KMS-11 (cell line): ENCODE data around the gene STXBP1.

ENCODE experiments used
- H2AFZ ChIP-seq: fragments of 200-600 bp; sonication (generic); 2 replicates; pipeline ENCODE4 v1.6.1; 2016; ENCODE audit warnings: antibody characterized with exemption, mixed run types, low read depth
- H3K27ac ChIP-seq: fragments of 200-600 bp; sonication (generic); 2 replicates; pipeline ENCODE4 v1.6.1; 2016; ENCODE audit warnings: mild to moderate bottlenecking, mixed run types
- H3K27me3 ChIP-seq: fragments of 200-600 bp; sonication (generic); 2 replicates; pipeline ENCODE4 v1.6.1; 2017; ENCODE audit warnings: mild to moderate bottlenecking, low read depth, mixed run types, moderate library complexity; ENCODE audit not compliant: insufficient read depth
- H3K36me3 ChIP-seq: fragments of 200-600 bp; sonication (generic); 2 replicates; pipeline ENCODE4 v1.6.1; 2017; ENCODE audit warnings: mild to moderate bottlenecking, mixed run types; ENCODE audit not compliant: insufficient read depth
- H3K4me1 ChIP-seq: fragments of 200-600 bp; sonication (generic); 2 replicates; pipeline ENCODE4 v1.6.1; 2016; ENCODE audit warnings: mild to moderate bottlenecking, low read depth, mixed run types; ENCODE audit not compliant: poor library complexity, severe bottlenecking
- H3K4me2 ChIP-seq: fragments of 200-600 bp; sonication (generic); 2 replicates; pipeline ENCODE4 v1.7.0; 2016; ENCODE audit warnings: mild to moderate bottlenecking, mixed run types
- H3K4me3 ChIP-seq: fragments of 200-600 bp; sonication (generic); IDR thresholded peaks from 2 replicates; pipeline ENCODE4 v1.6.1; 2017; ENCODE audit warnings: low read depth, low read length, mixed read lengths; ENCODE audit not compliant: insufficient read depth
- H3K79me2 ChIP-seq: fragments of 200-600 bp; sonication (generic); 2 replicates; pipeline ENCODE4 v1.6.1; 2016; ENCODE audit warnings: low read depth, mixed run types; ENCODE audit not compliant: insufficient read depth
- H3K9ac ChIP-seq: fragments of 200-600 bp; sonication (generic); 2 replicates; pipeline ENCODE4 v1.6.1; 2016; ENCODE audit warnings: mild to moderate bottlenecking, mixed run types
- H4K20me1 ChIP-seq: fragments of 200-600 bp; sonication (generic); 2 replicates; pipeline ENCODE4 v1.6.1; 2016; ENCODE audit warnings: mild to moderate bottlenecking, mixed run types; ENCODE audit not compliant: insufficient read depth
- TF ChIP-seq, protein P1 (sequence below): fragments of 200-600 bp; sonication (generic); conservative IDR thresholded peaks from 2 replicates; pipeline ENCODE4 v1.6.1; 2017; ENCODE audit warnings: low read depth, mild to moderate bottlenecking, antibody characterized with exemption, low read length, moderate library complexity, mixed read lengths

Gene STXBP1

GRCh38 chr9:127652733-127653132 is 40.7 kb downstream of the STXBP1 start:
- H3K9ac ChIP-seq, result no peak overlapping the region
- H4K20me1 ChIP-seq, result no peaks in the 10 kb centered on the region
- TF ChIP-seq, protein P1, sequence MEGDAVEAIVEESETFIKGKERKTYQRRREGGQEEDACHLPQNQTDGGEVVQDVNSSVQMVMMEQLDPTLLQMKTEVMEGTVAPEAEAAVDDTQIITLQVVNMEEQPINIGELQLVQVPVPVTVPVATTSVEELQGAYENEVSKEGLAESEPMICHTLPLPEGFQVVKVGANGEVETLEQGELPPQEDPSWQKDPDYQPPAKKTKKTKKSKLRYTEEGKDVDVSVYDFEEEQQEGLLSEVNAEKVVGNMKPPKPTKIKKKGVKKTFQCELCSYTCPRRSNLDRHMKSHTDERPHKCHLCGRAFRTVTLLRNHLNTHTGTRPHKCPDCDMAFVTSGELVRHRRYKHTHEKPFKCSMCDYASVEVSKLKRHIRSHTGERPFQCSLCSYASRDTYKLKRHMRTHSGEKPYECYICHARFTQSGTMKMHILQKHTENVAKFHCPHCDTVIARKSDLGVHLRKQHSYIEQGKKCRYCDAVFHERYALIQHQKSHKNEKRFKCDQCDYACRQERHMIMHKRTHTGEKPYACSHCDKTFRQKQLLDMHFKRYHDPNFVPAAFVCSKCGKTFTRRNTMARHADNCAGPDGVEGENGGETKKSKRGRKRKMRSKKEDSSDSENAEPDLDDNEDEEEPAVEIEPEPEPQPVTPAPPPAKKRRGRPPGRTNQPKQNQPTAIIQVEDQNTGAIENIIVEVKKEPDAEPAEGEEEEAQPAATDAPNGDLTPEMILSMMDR, result no peak
- no peaks in the 10 kb centered on the region for H3K36me3 ChIP-seq
- H3K4me3 ChIP-seq, result no peak overlapping the region
- H3K4me1 ChIP-seq, result peaks cover 14% of the 10 kb centered on the region
- H3K79me2 ChIP-seq, result no peaks in the 10 kb centered on the region
- no peaks in the 10 kb centered on the region for H3K27me3 ChIP-seq
- no peak overlapping the region for H2AFZ ChIP-seq
- H3K27ac ChIP-seq, result no peak overlapping the region
- no peak overlapping the region for H3K4me2 ChIP-seq

GRCh38 chr9:127654619-127655018 is 42.5 kb downstream of the STXBP1 start:
- no peaks in the 10 kb centered on the region for H4K20me1 ChIP-seq
- no peaks in the 10 kb centered on the region for H3K36me3 ChIP-seq
- no peak overlapping the region for H2AFZ ChIP-seq
- no peaks in the 10 kb centered on the region for H3K27me3 ChIP-seq
- no peak overlapping the region for H3K9ac ChIP-seq
- H3K4me3 ChIP-seq, result no peak overlapping the region
- TF ChIP-seq, protein P1, result no peak
- no peak overlapping the region for H3K27ac ChIP-seq
- peaks cover 14% of the 10 kb centered on the region for H3K4me1 ChIP-seq
- H3K4me2 ChIP-seq, result no peak overlapping the region
- no peaks in the 10 kb centered on the region for H3K79me2 ChIP-seq

GRCh38 chr9:127658428-127658827 is 46.4 kb downstream of the STXBP1 start:
- Histone ChIP-seq H3K27ac (no peak overlapping the region), H2AFZ (no peak overlapping the region), H3K4me2 (no peak overlapping the region), H3K4me3 (no peak overlapping the region), H3K27me3 (no peaks in the 10 kb centered on the region), H3K4me1 (no peaks in the 10 kb centered on the region), H3K9ac (no peak overlapping the region), H3K79me2 (no peaks in the 10 kb centered on the region), H3K36me3 (no peaks in the 10 kb centered on the region), H4K20me1 (no peaks in the 10 kb centered on the region)
- TF ChIP-seq, protein P1, result no peak

DNA sequence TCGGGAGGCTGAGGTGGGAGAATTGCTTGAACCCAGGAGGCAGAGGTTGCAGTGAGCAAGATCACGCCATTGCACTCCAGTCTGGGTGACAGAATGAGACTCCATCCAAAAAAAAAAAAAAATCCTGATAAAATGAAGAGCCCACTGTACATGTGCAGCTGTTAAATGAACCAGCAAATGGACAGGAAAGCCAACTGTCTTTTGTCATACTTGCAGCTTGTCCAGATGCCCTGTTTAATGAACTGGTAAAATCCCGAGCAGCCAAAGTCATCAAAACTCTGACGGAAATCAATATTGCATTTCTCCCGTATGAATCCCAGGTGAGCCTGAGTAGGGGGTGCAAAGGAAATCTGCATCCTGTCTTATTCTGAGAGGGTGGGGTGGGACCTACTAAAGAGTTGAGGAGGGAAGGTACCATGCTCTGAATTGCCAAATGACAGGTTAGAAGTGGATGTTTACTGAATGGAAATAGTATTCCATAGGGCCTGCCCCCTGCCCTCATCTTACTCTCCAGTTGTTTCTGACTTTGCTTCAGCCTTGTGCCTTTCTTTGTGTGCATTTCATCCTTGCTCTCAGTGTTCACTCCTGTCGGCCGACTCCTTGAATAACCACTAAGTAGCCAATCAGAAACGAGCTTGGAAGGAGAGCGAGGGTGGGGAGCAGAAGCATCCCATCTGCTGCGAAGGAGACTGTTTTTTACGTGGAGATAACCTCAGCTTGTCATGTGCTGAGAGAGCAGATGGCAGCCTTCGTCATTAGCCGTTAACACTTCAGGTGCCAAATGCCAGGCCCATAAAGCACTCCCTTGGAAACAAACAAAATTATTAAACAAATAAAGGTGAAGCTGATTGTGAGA is 49.0 kb downstream of the STXBP1 start:
- Histone ChIP-seq H3K4me2 (no peak overlapping the region), H4K20me1 (no peaks in the 10 kb centered on the region), H3K79me2 (no peaks in the 10 kb centered on the region), H2AFZ (no peak overlapping the region), H3K27me3 (no peaks in the 10 kb centered on the region), H3K4me3 (no peak overlapping the region), H3K36me3 (no peaks in the 10 kb centered on the region), H3K4me1 (no peaks in the 10 kb centered on the region), H3K9ac (no peak overlapping the region), H3K27ac (no peak overlapping the region)
- TF ChIP-seq, protein P1, result no peak
